Pons (tissue), 1 donor: Measurements from ENCODE around the gene ARHGEF18.
A peak's percentile ranks its signal among the peaks of the same experiment; 100 is the strongest.
"Not testable (repeated sequence)": the region's sequence is repeated elsewhere in the genome, so short reads cannot be mapped to it uniquely, and the experiment has no call there.

ENCODE experiments used
- DNase-seq: peaks from one replicate; pipeline ENCODE4 v3.0.0-alpha.2; 2016; ENCODE audit warnings: low spot score

ARHGEF18 gene

DNA sequence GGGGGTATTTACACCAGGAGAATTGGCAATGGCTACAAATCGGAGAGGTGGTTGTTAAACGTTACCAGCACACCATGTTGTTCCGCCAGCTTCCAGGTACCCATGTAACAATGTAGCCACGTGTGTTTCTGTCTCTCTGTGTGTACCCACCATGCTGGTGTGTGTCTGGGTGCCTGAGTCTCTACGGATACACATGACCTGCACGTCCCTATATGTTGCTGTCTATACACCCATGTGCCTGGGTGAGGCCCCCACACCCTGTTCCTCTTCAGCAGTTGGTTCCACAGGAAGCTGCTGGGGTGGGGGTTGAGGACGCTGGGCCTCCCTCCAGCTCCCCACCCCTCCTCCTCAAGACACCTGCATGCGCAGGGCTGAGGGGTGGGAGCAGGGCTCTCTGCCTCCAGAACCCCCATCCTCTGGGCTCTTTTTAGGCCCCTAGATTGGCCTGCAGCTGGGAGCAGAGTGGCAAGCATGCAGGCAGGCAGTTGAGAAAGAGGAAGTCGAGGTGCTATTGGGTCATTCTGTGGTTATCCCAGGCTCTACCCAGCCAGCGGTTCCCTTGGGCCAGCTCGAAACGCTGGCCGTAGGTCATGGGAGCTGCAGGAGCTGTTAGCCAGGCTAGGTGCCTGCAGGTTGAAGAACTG, at the start of gene ARHGEF18:
Gene ARHGEF18, plus strand, starts transcription at position 351 of the 644 bp plus-strand sequence. CDS start 13,954 bp downstream, outside the sequence.
- peak; percentile 15 for DNase-seq

DNA sequence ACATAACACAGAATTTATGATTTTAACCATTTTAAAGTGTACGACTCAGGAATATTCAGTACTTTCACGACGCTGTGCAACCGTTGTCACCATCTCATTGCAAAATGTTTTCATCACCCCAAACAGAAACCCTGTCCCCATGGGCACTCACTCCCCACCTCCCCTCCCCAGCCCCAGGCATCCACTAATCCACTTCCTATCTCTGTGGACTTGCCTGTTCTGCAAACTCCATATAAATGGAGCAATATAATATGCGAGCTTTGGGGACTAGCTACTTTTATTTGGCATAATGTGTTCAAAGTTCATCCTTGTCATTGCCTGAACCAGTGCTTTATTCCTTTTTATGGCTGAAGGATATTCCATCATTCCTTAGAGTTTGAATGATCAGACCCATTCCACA, 47.2 kb upstream of the ARHGEF18 start:
- no peak for DNase-seq

DNA sequence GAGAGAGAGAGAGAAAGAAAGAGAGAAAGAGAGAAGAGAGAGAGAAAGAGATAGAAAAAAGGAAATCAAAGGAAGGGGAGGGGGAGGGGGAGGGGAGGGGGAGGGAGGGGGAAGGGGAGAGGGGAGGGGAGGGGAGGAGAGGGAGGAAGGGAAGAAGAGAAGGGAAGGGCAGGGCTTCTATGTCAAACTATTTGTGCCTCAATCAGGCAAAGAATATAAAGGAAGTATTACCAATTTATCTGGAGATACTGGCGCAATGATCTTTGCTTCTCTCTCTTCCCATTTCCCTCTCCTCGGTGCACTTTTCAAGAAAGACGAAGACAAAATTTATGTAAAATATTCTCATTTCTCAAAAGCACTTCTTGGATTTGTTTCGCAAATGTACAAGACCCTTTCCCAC, 45.3 kb upstream of the ARHGEF18 start:
- no peak for DNase-seq

DNA sequence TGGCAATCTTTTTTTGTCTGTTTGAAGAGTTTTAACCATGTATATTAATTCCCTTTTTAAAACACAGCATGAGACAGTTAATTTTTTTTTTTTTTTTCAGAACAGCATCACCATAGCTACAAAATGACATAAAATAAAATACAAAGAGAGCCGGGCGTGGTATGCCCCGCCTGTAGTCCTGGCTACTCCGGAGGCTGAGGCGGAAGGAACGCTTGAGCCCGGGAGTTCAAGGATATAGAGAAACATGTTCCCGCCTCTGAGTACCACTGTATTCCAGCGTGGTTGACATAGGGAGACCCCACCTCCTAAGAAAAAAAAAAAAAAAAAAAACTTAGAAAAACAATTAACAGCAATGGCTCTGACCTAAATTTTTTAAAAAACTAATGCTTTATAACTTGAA, 44.5 kb upstream of the ARHGEF18 start:
- no peak for DNase-seq

DNA sequence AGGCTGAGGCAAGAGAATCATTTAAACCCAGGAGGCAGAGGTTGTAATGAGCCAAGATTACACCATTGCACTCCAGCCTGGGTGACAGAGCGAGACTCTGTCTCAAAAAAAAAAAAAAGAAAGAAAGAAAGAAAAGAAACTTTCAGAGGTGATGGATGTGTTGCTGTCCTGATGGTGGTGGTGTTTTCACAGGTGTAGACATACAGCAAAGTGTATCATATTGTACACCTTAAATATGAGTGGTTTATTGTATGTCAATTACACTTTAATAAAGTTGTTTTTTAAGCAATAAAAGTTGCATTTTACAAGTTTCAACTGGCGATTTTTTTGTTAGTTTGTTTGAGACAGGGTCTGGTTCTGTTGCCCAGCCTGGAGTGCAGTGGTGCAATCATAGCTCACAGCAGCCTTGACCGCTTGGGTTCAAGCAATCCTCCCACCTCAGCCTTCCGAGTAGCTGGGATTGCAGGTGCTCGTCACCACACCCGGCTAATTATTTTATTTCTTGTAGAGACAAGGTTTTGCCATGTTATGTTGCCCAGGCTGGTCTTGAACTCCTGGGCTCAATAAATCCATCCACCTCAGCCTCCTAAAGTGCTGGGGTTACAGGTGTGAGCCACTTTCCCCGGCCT, 41.0 kb upstream of the ARHGEF18 start:
- no peak for DNase-seq

DNA sequence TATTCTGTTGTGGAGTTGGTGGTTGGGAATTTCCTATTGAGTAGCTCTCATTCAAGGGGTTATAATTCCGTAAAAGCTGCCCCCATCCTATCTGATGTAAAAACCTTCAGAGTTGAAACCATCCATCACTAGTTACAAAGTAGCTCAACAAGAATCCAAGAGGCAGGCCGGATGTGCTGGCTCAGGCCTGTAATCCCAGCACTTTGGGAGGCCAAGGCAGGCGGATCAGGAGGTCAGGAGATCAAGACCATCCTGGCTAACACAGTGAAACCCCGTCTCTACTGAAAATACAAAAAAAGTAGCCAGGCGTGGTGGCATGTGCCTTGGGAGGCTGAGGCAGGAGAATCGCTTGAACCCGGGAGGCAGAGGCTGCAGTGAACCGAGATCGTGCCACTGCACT, 40.4 kb upstream of the ARHGEF18 start:
- DNase-seq = not testable (repeated sequence)

DNA sequence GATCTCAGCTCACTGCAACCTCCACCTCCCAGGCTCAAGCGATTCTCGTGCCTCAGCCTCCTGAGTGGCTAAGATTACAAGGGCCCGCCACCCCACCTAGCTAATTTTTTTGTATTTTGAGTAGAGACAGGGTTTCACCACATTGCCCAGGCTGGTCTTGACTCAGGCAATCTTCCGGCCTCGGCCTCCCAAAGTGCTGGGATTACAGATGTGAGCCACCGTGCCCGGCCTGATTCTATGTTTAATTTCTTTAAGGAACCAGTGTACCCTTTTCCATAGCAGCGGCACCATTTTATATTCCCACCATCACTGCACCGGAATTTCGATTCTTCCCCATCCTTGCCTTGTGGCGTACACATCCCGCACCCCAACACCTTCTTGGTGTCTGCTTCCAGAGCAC, 36.8 kb upstream of the ARHGEF18 start:
- no peak for DNase-seq

DNA sequence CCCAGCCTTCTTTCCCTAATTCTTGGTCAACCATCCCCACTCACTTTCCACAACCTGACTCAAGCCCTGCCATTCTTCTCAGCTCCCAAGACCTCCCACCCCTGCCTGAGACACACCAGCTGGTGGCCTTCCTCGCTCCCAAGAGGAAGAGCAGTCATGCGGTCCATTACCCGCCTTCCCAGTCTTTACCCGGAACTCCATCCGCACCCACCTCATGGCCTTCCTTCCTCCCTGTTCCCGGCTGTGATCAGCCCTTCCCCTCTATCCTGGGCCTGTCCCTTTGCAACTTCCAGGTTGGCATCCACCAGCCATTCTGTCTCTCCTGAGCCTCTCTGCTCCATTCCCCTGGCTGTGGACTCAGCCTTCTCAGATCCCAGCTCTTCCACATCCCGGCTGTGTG, 35.9 kb upstream of the ARHGEF18 start:
- no peak for DNase-seq

DNA sequence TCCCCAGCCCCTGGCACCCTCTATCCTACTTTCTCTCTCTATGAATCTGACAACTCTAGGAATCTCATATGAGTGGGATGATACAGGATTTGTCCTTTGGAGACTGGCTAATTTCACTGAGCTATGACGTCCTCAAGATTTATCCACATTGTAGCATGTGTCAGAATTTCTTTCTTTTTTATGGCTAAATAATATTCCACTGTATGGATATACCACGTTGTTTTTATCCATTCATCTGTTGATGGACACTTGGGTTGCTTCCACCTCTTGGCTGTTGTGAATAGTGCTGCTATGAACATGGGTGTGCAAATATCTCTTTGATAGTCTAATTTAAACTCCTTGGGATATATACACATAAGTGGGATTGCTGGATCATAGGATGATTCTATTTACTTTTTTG, 30.6 kb upstream of the ARHGEF18 start:
- DNase-seq = no peak

DNA sequence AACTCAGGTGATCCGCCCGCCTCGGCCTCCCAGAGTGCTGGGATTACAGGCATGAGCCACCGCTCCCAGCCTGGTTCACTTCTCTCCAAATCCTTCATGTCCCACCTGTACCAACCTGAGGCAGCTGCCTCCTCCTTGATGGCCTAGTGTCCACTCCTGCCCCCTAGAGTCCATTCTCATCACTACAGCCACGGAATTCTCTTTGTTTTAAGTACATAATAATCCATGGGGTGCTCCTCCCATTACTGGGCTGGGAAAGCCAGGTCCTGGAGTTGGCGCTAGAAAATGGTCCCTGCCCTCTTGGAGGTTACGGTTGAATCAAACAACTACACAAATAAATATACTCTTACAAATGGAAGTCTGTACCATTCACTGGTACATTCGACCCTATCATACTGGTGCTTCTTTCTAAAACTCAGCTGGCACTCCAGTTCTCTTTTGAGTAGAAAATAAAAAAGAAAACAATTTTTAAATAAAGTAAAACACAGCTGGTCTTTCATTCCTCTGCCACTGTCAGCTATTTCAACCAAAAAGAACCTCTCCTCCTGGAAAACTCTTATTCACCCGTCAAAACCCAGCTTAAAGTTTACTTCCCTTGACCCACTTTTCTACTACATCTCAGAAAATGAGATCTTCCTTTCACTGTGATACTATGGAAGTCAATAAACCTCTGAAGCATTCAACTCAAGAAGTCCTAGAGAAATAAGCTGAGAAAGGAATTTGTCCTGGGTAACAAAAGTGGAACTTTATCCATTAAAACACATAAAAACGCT, 22.4 kb upstream of the ARHGEF18 start:
- no peak for DNase-seq

DNA sequence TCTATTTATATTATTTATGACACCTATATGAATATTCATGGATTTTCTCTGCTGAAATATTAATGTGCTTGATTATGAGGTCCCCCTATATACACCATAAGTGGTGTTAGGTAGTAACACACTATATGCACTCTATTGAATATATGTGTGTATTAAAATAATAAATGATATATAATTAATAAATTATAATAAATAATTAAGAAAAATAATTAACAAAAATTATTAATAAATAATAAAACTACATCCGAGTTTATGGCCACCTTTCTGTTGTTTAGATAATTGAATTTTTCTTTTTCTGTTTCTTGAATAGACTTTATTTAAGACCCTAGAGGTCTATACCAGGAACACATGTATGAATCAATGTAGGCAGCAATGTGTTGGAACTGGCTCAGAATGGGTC, 20.9 kb upstream of the ARHGEF18 start:
- DNase-seq = no peak

DNA sequence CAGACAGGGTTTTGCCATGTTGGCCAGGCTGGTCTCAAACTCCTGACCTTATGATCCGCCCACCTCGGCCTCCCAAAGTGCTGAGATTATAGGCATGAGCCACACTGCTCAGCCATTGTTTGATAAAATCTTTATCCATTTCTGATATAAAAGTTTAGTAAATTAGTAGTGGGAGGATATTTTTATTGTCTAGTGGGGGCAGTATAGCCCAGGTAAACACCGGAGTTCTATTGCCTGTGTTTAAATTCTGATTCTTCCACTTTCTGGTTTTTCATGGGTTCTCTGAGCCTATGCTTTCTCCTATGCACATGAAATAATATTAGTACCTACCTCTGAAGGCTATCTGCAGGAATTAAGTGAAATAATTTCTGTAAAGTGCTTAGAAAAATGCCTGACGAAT, 20.1 kb upstream of the ARHGEF18 start:
- DNase-seq = no peak

DNA sequence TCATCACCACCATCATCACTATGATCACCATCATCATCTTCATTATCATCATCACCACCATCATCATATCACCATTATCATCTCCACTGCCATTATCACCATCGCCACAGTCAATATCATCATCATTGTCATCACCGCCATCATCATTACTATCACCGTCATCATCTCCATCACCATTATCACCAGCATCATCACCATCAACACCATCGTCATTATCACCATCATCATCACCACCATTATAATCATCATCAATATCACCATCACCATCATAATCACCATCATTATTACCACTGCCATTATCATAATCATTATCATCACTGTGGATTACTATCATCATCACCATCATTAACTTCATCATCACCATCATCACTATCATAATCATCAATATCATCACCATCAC, 17.3 kb upstream of the ARHGEF18 start:
- DNase-seq = no peak

DNA sequence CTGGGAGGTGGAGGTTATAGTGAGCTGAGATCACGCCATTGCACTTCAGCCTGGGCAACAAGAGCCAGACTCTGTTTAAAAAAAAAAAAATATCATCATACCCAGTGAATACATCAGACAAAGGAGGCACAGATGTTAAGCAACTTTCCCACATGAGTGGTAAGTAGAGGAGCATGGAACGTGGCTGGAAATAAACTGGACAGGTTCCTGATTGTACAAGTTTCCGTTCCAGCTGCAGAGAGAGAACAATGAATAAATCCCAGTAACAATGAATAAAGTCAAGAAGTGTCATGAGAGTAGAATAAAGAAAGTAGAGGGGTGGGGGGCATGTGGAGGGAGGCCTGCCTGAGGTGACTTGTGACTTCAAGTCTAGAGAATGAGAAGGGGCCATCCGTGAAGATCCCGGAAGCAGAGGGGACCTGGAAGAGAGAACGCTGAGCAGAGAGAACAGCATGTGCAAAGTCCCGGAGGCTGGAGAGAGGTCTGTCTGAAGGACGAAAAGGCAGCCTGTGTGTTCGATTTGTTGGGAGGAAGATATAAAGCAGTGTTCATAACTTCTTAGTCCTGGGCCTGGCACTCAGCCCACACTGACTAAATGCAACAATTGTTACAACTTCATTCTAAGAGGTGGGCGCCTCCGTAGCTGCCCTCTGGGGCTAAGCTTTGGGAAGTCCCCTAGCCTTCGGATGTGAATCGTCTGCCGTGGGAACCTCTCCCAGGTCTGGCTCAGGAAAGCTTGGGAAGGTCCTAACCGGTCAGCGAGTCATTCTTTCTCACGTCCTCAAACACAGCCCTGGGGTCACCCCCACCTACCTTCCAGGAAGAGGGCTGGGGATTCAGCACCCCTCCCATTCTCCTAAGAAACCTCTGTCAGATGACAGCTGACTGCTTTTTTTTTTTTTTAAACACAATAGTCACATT, 15.3 kb upstream of the ARHGEF18 start:
- DNase-seq = no peak

DNA sequence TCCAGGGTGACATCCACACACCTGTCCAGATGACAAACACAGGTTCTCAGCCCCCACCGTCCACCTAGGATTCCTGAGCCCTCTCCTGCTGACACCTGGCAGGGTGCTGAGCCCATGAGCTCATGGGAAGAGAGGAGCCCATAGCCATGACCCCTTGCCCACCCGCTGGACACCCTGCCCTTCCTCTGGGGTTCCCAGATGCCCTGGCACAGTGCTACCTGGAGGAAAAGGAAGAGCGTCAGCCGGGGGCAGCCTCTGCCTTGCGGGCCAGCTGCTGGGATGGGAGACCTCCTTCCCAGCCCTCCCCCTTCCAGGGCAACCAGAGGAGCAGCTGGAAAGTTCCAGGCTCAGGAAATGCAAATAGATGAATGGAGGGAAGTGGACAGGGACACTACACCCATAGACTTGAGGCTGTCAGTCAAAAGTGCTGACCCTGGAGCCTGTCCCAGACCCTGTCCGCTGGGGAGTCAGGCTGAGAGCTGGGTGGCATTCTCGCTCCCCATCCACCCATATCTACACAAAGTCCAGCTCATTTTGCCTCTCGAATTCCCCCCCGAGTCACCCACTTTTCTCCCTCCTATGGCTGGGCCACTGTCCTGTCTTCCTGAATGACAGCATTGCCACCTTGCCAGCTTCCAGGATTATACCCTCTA, 12.3 kb upstream of the ARHGEF18 start:
- DNase-seq = no peak

DNA sequence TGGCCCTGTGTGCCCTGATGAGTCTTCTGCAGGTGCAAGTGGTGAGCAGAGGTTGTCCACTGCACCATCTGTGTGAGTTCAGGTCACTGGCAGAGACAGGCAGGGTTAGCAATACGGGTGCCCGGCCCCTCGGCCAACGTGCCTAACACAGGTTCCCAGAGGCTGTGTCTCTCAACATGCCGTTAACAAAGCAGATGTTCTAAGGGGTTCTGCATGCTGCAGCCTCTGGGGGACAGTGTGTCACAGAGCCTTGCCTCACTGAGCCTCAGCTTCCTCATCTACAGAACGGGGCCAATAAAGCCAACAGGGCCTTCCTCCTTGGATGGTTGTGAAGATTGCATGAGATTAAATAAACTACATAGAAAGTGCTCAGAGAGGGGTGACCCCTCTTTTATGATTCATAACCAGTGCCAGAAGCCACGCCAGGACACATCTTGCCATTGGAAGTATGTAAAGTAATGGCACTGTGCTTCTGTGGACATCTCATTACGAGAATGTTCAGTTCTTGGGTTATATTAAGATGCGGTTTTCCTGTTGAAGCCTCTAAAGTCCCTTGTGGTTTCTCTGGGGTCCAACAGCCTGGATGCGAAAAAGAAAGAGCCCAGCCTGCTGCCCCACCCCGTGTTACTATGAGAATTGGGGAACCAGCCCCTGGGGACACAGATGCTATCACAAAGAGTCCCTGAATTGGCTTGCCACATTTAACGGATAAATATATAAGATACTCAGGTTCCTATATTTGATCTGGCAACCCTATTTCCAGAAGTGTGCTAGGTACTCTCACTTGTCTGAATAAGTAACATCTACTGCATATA, 11.2 kb upstream of the ARHGEF18 start:
- peak; percentile 56 for DNase-seq

DNA sequence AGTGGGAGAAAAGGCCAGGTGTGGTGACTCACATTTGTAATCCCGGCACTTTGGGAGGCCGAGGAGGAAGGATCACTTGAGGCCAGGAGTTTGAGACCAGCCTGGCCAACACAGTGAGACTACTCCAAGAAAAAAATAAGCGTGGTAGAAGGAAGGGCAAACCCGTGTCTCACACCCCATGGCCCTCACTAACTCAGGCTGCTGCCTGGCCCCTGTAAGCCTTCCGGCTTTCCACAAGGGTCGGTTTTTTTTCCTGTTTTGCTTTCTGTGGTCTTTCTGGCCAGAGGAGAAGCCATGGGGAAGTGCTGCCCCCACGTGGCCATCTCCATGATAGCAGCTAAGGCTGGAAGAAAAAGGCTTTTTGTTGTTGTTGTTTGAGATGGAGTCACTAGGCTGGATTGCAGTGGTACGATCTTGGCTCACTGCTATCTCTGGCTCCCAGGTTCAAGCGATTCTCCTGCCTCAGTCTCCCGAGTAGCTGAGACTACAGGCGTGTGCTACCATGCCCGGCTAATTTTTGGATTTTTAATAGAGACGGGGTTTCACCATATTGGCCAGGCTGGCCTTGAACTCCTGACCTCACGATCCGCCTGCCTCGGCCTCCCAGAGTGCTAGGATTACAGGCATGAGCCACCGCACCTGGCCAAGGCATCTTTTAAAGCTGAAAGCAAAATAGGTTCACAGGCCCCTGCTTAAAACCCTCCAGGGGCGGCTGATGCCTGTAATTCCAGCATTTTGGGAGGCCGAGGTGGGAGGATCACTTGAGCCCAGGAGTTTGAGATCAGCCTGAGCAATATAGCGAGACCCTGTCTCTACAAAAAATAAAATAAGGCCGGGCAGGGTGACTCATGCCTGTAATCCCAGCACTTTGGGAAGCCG, 7.5 kb upstream of the ARHGEF18 start:
- DNase-seq = peak; percentile 77

DNA sequence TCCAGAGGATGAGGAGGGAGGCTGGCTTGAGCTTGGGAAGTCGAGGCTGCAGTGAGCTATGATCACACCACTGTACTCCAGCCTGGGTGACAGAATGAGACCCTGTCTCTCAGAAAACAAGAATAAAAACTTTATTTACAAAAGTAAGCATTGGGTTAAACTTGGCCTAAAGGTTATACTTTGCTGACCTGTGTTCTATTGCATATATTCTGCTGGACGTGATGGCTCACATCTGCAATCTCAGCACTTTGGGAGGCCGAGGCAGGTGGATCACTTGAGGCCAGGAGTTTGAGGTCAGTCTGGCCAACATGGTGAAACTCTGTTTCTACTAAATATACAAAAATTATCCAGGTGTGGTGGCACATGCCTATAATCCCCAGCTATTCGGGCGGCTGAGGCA, 6.6 kb upstream of the ARHGEF18 start:
- DNase-seq = no peak

DNA sequence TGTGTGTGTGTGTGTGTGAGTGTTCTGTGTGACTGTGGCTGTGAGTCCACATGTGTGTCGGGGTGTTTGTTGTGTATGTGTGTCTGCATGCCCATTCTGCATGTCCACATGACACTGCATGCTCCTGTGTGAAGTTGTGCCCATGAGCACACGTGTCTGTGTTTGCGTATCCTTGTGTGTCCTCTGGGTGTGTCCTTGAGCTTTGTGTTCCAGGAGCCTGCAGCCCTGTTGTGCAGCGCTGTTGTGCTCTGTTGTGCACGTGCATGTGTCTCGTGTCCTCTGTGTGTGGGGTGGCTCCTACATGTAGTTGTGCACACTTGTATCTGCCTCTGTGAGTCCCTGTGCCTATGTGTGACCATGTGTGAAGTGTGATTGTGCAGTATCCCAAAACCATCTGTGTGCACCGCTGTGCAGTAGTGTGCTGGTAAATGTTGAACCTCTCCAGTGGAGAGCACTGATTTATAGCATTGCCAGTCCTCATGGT, 2.2 kb upstream of the ARHGEF18 start:
- no peak for DNase-seq

DNA sequence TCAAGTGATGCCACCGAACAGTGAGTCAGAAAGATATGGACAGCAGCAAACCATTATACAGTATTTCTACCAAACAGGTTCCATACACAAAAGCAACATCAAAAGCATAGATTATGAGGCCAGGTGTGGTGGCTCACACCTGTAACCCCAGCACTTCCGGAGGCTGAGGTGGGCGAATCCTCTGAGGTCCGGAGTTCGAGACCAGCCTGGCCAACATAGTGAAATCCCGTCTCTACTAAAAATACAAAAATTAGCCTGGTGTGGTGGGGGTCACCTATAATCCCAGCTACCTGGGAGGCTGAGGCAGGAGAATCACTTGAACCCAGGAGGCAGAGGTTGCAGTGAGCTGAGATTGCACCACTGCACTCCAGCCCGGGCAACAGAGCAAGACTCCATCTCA, 1.7 kb upstream of the ARHGEF18 start:
- not testable (repeated sequence) for DNase-seq
